ENCODE results near the gene IL1RAPL1.

IL1RAPL1 gene

DNA sequence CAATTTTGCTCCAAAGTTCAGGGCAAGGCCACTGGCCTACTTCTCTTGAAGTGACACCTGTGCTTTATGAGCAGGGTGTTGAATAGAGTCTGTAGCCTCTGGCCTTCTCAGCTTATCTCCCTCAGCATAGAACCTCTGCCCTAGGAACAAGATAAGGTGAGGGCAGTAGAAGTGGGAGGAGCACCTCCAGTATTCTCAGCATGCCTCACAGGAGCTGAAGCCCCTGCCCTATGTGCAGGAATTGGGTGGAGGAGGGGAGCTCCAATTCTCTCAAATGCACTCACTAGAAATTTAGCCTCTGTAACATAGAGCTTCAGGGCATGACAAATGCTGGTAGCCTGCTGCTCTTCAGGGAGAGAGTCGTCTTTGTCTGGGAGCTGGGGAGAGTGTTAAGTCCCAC is 479.3 kb downstream of the IL1RAPL1 start:
- no peak overlapping the region for H3K27ac ChIP-seq
- no peak for TF ChIP-seq ZFX (IDR thresholded peaks at IDR 0.05; ENCODE audit: borderline replicate concordance)
- no peak for TF ChIP-seq CTCF (IDR thresholded peaks at IDR 0.05)

DNA sequence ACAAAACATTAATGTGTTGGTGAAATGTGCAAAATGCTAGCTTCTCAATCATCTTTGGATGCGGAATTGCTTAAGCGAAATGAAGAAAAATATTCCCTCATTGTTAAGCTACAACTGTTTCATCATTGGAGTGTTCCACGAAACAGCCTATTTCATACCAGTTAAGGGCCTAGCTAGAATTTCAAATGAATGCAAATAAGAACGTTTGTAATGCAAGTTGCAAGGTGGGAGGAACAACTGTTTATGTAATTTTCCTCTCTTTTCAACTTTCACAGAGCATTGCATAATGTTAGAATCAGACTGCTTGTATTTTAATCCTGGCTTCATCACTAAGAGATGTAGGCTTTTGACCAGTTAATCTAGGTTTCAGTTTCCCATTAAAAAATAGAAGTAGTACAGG is 480.1 kb downstream of the IL1RAPL1 start:
- TF ChIP-seq CTCF (IDR thresholded peaks at IDR 0.05) (no peak), ZFX (IDR thresholded peaks at IDR 0.05; ENCODE audit: borderline replicate concordance) (no peak)
- H3K27ac ChIP-seq = no peak overlapping the region

DNA sequence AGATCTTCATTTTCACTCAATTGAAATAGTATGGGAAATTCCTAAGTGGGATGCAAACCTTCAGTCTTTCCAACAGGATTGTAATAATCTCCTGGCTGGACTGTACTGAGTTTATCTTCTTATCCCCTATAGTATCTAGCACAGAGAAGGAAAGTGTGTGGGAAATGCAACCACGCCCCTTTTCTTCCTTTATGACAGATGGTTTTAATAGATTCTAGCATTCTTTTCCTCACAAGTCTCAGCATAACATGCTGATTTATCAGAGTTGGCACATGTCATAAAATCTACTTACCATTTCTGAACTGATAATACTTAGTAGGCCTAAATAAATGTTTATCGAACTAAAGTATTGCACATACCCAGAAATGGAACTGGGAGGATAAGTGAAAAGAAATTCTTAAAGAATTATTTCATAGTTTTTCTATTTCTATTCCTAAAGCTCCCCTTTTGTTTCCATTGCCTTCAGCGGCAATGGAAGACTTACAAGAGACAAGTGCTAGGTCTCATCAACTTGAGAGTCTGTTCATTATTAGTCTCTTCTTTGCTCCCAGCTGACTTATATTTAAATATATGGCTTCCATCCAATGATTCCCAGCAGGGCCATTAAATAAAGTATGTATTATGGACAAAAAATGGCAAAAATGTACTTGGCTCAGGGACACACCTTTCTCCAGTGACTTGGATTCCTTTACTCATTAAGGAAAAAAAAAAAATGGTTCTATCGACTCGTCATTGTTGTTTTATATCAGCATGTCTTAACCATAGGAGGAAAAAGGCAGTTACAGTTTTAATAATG is 484.5 kb downstream of the IL1RAPL1 start:
- H3K27ac ChIP-seq = no peak overlapping the region
- no peak for TF ChIP-seq CTCF (IDR thresholded peaks at IDR 0.05)
- no peak for TF ChIP-seq ZFX (IDR thresholded peaks at IDR 0.05; ENCODE audit: borderline replicate concordance)

GRCh38 chrX:29082558-29082957 is 495.3 kb downstream of the IL1RAPL1 start:
- TF ChIP-seq CTCF (IDR thresholded peaks at IDR 0.05) = no peak
- TF ChIP-seq ZFX (IDR thresholded peaks at IDR 0.05; ENCODE audit: borderline replicate concordance) = no peak
- no peak overlapping the region for H3K27ac ChIP-seq

DNA sequence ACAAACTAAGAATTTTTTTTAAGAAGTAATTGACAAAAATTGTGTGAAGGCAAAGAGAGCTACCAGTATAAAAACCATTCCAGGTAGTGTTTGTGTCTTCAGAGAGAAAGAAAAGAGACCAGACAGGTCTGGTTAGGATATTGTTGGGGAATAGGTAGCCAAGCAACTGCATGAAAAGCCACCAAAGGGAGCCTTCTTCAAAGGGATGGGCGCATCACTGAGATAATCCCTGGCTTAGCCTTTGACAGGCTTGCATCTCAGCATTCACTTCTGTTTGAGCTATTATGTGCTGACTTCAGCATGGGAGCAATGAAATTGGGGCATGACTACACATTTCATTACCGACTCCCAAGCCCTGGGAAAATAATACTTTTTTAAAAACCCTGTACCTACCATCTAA is 496.6 kb downstream of the IL1RAPL1 start:
- no peak overlapping the region for H3K27ac ChIP-seq
- no peak for TF ChIP-seq ZFX (IDR thresholded peaks at IDR 0.05; ENCODE audit: borderline replicate concordance)
- no peak for TF ChIP-seq CTCF (IDR thresholded peaks at IDR 0.05)

- no peak overlapping the region for H3K27ac ChIP-seq
- TF ChIP-seq CTCF (IDR thresholded peaks at IDR 0.05) = peak; percentile 31; the same call in 1 of the 2 replicates
- no peak for TF ChIP-seq ZFX (IDR thresholded peaks at IDR 0.05; ENCODE audit: borderline replicate concordance)
Measured at GRCh38 chrX:29090811-29091210, 503.6 kb downstream of the IL1RAPL1 start.

GRCh38 chrX:29107231-29107630 is 520.0 kb downstream of the IL1RAPL1 start:
- no peak overlapping the region for H3K27ac ChIP-seq
- TF ChIP-seq CTCF (IDR thresholded peaks at IDR 0.05) (no peak), ZFX (IDR thresholded peaks at IDR 0.05; ENCODE audit: borderline replicate concordance) (no peak)
